ENCODE measurements around the gene LAMA4.

- TF ChIP-seq CTCF (conservative IDR thresholded peaks at IDR 0.05) (no peak), EZH2 (IDR thresholded peaks at IDR 0.05; ENCODE audit: low read depth) (no peak)
Measured at GRCh38 chr6:112237595-112237994, 16.8 kb downstream of the LAMA4 start.

All from PC-9 (cell line).